ENCODE results near the gene CENPL.

Gene CENPL

DNA sequence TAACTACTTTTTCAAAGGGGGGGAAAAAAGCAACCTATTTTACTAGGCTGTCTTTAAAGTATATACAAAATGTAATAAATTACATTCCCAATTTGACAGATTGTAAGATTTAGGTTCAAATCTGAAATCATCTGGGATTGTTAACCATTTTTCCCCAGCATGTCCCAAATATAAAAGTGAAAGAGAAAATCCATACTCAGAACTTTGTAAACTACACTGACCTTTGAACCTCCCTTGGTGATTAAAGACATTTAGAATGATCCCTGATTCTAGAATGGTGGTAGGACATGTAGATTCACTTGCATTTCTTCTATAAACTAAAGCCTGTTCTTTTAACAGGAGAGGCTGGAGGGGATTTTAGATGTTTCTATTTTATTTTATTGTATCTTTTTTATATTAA lies 70.9 kb downstream of the CENPL start:
- DNase-seq = no peak
